ENCODE data around the gene PTPRO.

Gene PTPRO

DNA sequence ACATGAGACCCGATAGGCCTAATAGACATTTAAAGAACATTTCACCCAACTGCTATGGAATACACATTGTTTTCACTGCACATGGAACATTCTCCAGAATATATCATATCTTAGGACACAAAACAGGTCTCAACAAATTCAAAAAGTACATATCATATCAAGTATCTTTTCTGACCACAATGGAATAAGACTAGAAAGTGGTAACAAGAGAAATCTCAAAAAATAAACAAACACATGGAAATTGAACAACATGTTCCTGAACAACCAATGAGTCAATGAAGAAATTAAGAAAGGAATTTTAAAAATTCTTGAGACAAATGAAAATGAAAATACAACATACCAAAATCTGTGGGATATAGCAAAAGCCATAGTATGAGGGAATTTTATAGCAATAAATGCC, 208.1 kb downstream of the PTPRO start:
- DNase-seq = no peak

DNA sequence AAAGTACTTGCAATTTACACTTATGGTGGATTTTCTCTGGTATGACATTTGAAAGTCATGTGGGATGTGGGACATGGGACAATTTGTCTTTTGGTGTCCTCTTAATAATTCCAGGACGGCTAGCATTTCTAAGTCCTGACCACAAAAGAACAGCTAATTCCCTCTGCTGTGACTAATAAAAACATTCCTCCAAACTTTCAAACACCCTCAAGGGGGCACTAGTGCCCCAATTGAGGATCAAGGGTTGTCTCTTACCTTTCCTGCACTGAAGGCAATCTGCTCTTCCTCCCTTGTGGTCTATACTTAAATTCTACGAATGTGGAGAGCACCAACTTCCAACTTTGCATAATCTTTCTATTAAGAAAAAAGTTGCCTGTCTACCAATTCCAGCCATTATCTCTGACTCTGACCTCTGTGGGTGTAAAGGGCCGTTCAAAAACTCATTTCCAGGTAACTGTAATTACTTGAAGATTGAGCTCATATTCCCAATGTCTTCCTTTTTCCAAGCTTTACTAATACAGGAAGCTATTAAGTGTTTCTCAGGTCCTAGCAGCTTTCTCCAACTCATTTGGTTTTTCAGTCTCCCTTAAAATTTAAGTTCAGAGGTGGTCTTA, 210.2 kb downstream of the PTPRO start:
- DNase-seq = no peak

DNA sequence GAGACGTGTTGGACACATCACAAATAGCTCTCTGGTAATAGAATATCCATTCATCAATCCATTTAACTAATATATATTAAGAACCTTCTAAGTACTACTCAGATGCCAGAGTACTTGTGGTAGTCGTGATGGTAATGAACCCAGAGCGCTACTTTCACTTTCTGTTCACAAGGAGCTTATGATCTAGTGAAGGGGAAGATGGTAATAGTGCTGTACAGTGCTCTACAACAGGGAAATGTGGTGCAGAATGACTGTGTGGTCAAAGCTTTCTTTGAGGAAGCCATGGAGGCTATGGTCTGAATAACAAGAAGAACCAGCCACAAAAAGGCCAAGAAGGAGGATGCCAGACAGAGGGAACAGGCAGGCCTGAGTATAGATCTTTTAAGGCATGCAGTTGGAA, 212.0 kb downstream of the PTPRO start:
- no peak for DNase-seq

DNA sequence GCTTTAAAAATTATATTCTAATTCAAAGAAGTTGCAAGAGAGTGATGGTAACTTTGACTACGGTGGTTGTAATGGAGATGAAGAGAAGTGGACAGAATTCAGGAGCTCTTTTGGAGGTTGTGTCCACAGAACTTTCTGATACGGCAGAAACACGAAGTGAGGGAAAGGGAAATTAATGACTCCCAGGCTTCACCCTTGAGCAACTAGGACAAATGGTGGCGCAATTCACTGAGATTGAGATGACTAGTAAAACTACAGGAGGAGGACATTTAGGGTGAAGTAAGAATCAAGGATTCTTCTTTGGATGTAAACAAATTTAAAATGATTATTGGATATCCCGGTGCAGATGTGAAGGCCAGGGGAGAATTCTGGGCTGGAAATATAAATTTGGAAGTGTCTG, 212.6 kb downstream of the PTPRO start:
- no peak for DNase-seq

DNA sequence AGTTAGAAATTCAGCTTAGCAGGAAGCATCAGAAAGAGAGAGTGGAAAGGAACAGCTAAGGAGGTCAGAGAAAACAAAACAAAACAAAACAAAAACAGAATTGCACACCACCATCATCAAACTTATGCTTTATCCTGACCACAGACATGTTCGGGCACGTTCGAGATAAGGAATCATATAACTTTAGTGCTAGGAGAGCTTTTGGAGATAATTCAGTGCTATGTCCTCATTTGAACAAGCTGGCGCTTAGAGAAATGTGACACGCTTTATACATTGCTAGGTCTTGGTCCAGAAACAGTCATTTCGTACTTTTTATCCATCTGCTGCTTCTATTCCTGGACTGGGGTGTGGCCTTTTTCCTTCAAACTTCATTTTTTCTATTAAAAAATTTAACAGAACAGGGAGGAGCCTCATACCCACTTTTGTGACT, 213.1 kb downstream of the PTPRO start:
- DNase-seq = no peak

DNA sequence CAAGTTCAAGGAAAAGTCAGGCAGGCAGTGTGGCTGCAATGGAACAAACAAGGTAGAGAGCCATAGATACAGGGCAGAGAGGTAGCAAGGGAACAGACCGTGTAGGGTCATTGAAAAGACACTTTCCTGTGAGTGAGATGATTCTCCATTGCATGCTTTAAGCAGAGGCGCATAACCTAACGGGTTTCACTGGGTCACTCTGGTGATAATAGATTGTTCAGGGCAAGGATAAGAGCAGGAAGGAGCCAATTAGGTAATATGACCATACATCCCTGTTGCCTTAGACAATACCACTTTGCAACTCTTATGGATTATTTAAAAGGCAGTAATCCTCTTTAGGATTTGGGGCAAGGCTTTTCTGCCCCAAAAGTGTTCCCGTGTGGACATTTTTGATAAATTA, 214.1 kb downstream of the PTPRO start:
- DNase-seq = no peak

DNA sequence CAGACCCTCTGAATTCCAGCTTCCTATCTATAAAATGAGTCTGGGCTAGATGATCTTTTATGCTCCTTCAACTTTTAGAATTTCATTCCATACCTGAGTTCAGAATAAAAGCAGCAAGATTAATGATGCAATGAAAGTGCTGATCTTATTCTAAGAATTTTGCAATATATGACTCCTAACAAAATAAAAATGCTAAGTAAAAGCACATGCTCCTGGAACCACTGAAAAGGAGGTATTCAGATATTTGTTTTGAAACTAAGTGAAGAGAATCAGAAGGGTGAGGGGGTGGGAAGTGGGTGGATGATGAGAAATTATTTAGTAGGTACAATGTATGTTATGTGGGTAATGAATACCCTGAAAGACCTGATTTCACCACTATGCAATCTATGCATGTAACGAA, 216.6 kb downstream of the PTPRO start:
- DNase-seq = no peak

DNA sequence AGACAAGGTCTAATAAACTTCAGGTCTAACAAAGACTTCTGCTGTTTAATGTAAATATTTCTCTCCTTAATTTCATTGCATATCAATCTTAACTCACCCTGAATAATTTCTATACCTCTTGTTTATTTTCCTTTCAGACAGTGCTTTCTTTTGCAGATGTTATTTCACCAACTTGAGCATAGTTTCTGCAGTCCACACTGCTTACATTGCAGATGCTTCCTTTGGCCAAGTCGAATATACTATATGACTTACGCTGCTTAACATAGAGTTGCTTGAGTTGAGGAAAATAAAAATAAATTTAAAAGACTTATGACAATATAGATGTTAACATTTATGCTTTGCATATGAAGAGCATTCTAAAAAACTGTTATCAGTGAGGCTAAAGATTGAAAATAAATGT, 217.7 kb downstream of the PTPRO start:
- no peak for DNase-seq

DNA sequence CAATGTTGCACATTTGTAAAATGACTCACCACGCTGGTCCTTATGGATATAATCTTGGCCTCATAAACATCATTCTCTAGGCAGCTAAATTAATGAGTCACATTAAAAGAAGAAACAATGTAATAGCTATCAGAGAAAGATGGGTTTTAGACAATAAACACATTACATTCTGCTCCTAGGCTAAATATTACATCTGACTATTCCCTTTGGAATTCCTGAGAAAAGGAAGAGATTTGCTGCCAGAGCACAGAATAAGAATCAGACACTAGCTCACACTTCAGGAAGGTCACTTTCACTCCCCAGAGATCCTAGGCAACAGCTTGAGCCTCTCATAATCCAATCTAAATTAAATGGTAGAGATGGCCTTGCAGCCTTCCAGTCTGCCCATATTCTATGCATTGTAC, 218.2 kb downstream of the PTPRO start:
- DNase-seq = no peak

DNA sequence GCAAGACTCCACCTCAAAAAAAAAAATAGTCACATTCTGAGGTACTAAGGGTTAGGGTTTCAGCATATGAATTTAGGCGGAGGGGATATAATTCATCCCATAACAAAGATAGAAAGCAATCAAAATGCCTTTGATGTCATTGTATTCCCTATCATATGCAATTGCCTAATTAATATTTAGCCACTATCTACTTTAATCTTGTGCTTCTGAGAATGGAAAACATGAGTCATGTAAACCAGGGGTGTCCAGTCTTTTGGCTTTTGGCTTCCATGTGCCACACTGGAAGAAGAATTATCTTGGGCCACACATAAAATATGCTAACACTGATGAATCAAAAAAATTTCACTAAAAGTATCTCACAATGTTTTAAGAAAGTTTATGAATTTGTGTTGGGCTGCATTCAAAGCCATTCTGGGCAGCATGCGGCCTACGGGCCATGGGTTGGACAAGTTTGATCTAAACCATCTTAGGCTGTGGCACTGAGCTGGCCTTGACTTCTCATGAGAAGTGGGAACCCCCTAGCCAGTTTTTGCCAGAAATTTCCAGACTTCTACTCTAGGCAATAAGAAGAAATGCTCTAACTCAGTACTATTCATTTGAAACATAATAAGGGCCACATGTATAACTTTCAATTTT, 219.8 kb downstream of the PTPRO start:
- no peak for DNase-seq

DNA sequence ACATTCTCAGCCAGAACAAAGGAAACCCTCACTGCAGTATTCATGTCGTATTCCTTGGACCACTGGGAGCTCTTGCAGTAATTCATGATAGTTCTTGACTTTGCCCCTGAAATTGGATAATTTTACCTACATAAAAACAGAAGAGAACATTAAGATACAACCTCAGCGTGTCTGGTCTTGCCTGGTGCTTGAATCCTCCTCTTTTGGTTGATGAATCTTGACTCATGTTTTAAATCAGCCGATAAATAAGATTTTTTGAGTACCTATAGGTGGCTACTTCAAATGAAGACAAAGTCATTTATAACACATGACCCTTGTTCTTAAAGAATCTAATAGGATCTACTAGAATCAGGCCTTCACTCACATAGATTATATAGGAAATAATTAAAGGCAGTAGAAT, 221.0 kb downstream of the PTPRO start:
- DNase-seq = no peak

DNA sequence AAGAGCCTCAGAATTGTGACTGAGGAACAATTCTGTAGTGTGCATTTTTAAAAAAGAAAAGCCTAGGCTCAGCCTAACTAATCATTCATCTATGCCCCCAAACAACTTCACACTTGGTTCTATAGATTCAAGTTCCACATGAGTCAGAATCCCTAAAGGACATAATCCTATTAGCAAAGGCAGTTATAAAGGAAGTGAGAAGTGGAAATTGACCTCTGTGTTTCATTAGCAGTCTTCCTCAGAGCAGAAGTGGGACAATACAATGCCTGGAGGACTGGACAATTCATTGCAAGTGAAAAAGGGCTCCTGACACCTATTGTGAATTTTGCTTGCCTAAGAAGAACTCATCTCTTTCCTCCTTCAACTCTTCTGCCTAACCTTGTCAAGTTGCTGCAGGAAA, 222.3 kb downstream of the PTPRO start:
- DNase-seq = no peak

DNA sequence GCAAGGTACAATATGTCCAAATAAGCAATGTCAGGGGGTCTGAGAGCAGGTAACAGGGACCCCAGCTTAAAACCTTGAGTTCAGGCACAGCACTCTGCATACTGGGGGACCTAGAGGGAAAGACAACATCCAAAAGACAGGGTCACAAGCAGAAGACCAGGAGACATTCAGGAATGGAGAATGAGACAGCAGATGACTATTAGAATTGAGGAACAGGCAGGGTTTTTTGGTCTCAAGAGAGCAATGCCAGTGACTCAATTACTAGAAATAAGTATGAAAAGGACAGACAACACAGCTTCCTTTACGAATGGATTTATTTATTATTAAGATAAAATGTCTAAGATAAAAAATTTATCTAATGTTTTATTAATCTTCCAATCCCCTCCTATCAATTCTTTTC, 223.0 kb downstream of the PTPRO start:
- DNase-seq = no peak

DNA sequence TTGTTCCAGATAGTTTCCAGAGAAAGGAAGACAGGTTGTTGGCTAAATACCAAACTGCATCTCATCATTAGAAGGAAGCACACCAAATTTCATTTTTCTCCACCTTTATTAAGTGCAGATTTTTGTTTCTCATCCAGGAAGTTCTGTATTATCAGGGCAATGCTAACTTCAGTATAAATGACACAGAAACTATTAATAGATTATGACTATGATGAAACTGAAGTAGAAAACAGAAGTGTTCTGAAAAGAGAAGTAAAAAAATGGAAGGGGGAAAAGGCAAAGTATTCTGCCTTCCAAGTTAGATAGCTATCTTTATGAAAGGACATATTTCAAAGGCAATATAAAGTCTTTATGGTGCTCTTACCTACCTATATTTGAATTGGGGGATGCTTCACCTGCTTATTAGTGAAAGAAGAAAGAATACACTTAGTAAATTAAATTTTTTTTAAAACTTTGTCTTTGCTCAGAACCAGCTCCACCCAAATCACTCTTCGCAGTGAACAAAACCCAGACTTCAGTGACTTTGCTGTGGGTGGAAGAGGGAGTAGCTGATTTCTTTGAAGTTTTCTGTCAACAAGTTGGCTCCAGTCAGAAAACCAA, 223.9 kb downstream of the PTPRO start:
- DNase-seq = peak; percentile 9

DNA sequence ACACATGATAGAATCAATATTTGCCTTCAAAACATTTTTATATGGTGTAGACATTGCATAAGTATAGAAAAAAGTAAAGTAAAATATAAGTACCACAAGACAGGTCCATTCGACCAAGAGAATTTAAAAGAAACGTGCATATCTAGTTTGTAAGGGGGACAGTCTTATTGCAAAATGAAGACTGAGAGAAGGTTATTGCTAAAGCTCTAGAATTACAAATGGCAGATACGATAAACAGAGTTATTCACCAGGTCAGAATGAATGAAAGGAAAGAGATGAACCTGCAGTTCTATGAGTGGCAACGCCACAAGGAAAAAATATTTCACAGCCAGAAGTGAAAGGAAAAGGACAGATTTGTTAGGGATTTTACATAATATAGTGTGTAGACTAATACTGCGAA, 224.8 kb downstream of the PTPRO start:
- no peak for DNase-seq

DNA sequence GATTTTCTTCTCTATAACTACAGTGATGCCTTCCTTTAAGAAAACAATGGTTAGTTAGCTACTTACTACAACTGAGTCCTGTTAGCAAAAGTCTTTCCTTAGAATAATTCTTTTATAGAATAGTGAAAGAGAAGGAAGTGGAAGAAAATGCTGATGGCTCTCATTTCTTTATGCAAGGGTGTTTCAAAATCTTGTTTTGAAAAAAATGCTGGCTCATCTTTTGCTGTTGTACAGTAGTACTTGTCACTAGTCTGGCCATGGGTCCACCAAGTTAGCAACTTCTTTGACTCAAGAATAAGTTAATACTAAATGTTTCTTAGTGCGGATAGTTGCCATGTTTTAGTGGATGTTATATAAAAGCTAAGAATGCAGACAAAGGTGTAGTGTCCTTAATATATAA, 225.4 kb downstream of the PTPRO start:
- no peak for DNase-seq

DNA sequence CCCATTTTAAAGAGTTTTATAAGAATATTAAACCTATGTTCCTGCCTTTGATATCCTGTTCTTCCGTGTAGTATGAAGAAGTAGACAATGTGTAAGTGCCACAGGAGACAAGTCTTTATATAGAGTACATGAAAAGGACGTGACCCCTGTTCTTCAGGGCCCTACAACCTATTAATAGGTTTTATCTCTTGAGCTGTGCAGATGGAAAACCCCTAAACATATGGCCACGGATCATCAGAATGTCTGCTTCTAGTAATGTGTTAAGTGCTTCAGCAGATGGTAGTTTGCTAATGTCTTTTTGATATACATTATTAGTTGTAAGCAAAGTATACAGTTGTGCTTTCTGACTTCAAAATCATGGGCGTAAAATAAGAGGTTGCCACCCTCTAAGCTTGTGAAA, 228.5 kb downstream of the PTPRO start:
- no peak for DNase-seq

DNA sequence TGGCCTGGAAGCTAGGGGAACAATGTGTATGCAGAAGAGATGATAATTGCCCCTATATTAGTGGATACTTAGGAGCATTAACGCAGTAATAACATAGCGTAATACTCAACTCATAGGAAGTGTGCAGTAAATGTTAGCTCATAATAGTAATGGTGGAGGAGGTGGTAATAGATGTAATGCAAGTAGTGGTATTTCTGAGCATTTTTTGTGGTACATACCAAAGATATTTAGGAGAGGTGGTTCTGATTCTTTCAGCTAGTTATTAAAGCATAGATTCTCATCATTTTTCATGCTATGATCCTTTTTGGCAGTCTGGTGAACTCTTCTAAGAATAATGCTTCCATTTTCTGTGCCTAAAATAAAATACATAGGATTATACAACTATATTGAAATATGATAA, 233.1 kb downstream of the PTPRO start:
- DNase-seq = no peak

DNA sequence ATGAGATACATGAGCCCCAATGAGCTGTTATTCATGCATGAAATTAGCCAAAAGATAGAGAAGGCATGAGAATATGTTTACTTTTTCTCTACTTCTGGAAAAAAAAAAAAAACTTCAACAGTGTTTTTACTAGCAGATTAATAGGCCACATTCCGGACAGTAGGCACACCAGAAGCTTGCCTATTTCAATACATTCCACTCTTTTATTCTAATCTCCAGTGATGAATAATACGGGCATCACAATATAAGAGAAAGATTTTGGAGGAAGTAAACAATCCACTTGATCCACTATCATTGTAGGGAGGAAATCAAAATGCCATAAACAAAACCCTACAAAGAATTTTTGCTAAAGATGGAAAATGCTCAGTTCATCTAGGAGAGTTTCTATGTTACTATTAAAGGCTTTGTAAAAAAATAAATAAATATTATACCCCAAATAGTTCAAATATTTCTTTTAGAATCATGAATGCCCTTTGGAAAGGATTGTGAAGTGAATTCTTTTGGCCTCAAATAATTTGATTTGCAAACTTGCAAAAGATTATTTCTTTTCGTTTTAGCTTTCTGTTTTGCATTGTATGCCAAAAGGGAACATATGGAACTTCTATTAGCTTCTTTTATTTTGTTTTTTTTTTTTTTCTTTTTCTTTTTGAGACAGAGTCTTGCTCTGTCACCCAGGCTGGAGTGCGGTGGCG, 234.2 kb downstream of the PTPRO start:
- no peak for DNase-seq

DNA sequence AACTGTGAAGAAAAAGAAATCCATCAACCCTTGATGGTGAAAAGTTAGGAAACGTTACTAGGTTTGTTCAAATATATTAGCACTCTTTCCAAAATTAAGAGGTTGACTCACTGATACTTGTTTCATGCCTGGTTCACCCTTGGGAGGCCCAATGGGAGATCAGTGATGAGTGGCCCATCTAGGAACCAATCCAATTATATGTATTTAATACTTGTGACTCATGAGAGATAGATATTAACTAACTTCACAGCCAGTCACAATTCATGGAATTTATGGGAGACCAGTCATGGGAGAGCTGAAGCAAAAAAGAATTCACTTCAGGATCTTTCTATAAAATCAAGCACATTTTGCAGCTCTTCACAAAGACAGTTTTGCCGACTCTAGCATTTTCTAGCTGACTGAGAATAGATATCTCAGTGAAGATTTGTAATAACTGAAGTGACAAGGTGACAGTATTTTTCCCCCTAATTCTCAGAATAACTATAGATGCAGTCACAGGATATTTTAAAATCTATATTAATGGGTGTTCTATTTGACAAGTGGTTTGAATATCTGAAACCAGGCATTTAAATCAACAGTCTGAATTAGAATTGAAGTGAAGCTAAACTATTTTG, 236.7 kb downstream of the PTPRO start:
- DNase-seq = no peak

DNA sequence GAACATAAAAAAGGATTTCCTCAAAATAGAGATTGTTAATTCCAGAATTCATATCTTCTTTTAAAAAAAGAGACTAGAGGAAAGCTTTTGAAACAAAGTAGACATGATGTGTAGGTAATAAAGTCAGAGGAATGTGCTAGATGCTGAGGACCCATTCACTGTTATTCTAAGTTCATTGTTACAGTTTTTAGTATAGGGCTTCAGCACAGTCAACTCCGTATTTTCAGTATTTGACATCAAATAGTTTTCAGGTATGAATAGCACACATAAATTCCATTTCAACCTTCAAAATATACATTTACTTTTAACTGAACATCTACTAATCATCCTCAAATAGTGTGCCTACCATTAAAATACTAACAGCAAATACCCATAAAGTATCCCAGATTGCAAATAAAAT, 239.1 kb downstream of the PTPRO start:
- no peak for DNase-seq

DNA sequence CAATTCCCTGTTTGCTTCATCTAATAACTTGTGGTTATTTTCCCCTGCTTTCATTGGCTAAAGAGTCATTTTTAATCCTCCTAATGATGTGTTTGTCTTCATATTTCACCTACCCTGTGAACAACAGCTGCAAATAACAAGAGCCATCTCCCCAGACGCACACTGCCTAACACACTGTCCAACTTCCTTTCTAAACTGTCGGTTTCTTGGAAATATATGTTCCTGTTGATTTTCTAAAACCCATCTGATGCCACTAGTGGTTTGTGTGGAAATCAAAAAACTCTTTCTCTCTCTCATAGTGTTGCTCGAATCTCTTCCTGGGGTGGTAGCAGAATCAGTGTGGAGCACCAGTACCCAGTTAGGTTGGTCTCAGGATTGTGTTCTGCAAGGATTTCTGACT, 240.0 kb downstream of the PTPRO start:
- DNase-seq = no peak

DNA sequence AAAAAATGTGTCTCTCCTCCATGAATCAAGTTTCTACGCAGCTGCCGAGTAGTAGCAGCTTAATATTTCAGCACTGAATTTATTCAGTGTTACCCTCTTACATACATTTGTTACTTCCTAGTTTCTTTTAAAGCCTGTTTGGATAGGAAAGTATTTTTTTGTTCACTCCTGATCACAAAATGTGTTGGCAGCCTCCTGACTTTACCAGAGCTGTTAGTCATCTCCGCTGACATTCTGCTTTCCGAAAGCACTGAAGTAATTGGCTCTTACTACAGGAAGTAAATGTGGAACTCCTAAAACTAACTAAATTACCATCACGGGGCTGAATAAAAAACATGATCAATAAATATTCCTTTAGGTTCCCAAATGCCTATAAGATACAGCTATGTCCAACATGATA, 241.4 kb downstream of the PTPRO start:
- no peak for DNase-seq

DNA sequence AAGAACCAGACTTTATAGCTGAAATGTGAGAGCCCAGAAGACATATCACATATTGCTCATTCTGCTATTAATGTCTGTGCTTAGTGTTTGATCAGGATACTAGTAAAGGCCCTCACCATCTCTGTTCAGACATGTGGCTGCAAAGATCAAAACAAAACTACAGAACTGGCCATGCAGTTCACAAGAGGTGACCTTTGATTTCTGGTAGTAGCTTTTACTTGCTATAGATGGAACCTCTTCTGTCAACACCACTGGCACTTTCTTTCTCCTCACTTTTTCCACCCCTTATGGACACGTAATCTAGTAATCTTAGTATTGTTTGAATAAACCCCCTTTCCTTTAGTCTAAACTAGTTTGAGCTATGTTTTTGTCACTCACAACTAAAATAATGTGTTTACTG, 252.0 kb downstream of the PTPRO start:
- no peak for DNase-seq

Measured in KG1 (cell line).